ENCODE measurements around the gene RUVBL2. TPM values are rescaled to one million over a fixed set of nuclear protein-coding genes. Genes with fewer than 3 reads are reported as not detected.

RUVBL2 gene
- total and polyA plus RNA-seq, 9 donors, result 11.4 to 101 (median 53.4) TPM

DNA sequence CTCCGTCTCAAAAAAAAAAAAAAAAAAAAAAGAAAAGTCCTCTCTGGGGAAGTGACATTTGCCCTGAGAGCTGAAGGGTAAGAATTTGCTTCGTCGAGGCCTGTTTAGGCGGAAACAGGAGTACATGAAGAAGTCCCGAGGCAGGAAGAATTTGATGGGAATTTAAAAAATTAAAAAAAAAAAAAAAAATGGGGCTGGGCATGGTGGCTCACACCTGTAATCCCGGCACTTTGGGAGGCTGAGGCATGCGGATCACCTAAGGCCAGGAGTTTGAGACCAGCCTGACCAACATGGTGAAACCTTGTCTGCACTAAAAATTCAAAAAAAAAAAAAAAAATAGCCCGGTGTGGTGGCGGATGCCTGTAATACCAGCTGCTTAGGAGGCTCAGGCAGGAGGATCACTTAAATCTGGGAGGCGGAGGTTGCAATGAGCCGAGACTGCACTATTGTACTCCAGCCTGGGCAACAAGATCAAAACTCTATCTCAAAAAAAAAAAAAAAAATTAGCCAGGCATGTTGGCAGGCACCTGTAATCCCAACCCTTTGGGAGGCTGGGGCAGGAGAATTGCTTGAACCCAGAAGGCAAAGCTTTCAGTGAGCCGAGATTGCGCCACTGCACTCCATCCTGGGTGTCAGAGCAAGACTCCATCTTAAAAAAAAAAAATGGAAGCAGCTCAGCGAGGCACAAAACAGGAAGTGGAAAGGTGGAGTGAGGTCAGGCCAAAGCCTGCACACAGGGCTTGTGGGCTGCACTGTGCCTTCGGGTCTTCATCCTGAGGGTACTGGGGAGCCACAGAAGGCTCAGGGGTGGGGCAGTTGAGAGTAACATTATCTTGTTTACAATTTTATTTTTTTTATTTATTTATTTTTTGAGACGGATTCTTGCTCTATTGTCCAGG, 34.1 kb upstream of the RUVBL2 start:
- no peaks in the 10 kb centered on the region for H3K9me3 ChIP-seq
- H3K4me3 ChIP-seq, result no peak overlapping the region
- TF ChIP-seq POLR2A (IDR thresholded peaks at IDR 0.05) (no peak), EP300 (IDR thresholded peaks at IDR 0.05) (no peak)
- intact Hi-C loops (cut with DNase I), result loop anchor here in 3 of 4 donors (10.0 kb wide), 3 partner anchors 55 to 165 kb away; partner anchors contain the start of genes NUCB1 (in 1 of the 3) and PPP1R15A (in 1 of the 3)
- WGBS, 3 donors, result 78 to 88% (median 82%) methylated on average over 16 of the region's 16 CpGs
- H3K36me3 ChIP-seq, result no peaks in the 10 kb centered on the region
- H3K27me3 ChIP-seq, result no peaks in the 10 kb centered on the region
- peaks cover 9% of the 10 kb centered on the region for H3K4me1 ChIP-seq (ENCODE audit: insufficient read depth)
- no peak overlapping the region for H3K27ac ChIP-seq
- no peak for DNase-seq

DNA sequence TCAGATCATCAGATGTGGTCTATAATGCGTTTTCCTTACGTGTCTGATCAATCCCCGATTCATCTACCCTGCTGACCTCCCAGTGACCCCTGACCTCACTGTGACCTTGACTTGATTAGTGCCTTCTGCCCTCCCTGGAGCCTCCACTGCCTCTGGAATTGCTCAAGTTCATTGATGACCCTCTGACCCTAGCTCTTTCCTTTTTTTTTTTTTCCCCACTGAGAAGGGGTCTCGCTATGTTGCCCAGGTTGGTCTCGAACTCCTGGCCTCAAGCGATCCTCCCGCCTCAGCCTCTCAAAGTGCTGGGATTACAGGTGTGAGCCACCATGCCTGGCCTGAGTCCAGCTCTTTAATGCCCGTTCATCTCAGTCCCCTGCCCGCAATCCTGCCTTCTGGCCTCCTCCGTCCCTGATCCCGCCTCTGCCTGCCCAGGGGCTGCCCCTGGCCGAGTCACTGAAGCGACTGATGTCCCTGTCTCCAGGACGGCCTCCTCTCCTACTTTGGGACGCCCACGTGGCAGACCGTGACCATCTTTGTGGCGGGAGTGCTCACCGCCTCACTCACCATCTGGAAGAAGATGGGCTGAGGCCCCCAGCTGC, 32.5 kb upstream of the RUVBL2 start:
- peak in 2 of 5 donors; percentile 53 to 61 for DNase-seq
- H3K4me3 ChIP-seq, result no peak overlapping the region
- WGBS, 3 donors, result 85 to 89% (median 85%) methylated on average over 19 of the region's 19 CpGs
- no peak for TF ChIP-seq EP300 (IDR thresholded peaks at IDR 0.05)
- TF ChIP-seq, protein P1, sequence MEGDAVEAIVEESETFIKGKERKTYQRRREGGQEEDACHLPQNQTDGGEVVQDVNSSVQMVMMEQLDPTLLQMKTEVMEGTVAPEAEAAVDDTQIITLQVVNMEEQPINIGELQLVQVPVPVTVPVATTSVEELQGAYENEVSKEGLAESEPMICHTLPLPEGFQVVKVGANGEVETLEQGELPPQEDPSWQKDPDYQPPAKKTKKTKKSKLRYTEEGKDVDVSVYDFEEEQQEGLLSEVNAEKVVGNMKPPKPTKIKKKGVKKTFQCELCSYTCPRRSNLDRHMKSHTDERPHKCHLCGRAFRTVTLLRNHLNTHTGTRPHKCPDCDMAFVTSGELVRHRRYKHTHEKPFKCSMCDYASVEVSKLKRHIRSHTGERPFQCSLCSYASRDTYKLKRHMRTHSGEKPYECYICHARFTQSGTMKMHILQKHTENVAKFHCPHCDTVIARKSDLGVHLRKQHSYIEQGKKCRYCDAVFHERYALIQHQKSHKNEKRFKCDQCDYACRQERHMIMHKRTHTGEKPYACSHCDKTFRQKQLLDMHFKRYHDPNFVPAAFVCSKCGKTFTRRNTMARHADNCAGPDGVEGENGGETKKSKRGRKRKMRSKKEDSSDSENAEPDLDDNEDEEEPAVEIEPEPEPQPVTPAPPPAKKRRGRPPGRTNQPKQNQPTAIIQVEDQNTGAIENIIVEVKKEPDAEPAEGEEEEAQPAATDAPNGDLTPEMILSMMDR (IDR thresholded peaks at IDR 0.05), result no peak
- H3K27me3 ChIP-seq, result no peaks in the 10 kb centered on the region
- no peaks in the 10 kb centered on the region for H3K9me3 ChIP-seq
- intact Hi-C loops (cut with DNase I), result loop anchor here in 3 of 4 donors (10.0 kb wide), 3 partner anchors 56 to 166 kb away; partner anchors contain the start of genes NUCB1 (in 1 of the 3) and PPP1R15A (in 1 of the 3)
- H3K36me3 ChIP-seq, result no peaks in the 10 kb centered on the region
- peaks cover 7% of the 10 kb centered on the region for H3K4me1 ChIP-seq (ENCODE audit: insufficient read depth)
- H3K27ac ChIP-seq, result no peak overlapping the region

DNA sequence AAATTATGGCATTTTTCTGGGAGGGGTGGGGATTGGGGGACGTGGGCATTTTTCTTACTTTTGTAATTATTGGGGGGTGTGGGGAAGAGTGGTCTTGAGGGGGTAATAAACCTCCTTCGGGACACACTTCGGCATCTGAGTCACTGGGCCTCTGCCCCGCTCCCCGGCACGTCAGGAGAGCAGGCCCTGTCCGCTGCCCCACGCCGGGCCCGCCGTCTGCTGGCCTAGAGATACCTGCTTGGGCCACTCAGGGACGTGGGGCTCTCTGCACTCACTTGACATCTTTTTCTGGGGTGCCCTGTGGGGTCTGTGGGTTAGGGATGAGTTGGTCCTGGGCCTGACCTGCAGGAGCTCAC, 32.0 kb upstream of the RUVBL2 start:
- Histone ChIP-seq H3K4me1 (ENCODE audit: insufficient read depth) (peaks cover 8% of the 10 kb centered on the region), H3K36me3 (no peaks in the 10 kb centered on the region), H3K27ac (peak overlapping the region in 1 of 2 donors; percentile 25), H3K9me3 (no peaks in the 10 kb centered on the region), H3K27me3 (no peaks in the 10 kb centered on the region), H3K4me3 (no peak overlapping the region)
- intact Hi-C loops (cut with DNase I), result loop anchor here in 3 of 4 donors (2.0 to 10.0 kb wide), 4 partner anchors 57 to 167 kb away; partner anchors contain the start of genes NUCB1 (in 2 of the 3) and PPP1R15A (in 1 of the 3)
- 76 to 86% (median 86%) methylated on average over 12 of the region's 12 CpGs for WGBS, 3 donors
- no peak for DNase-seq
- TF ChIP-seq EP300 (IDR thresholded peaks at IDR 0.05) (no peak), POLR2A (IDR thresholded peaks at IDR 0.05) (no peak)
- TF ChIP-seq, protein P1 (IDR thresholded peaks at IDR 0.05), result no peak

DNA sequence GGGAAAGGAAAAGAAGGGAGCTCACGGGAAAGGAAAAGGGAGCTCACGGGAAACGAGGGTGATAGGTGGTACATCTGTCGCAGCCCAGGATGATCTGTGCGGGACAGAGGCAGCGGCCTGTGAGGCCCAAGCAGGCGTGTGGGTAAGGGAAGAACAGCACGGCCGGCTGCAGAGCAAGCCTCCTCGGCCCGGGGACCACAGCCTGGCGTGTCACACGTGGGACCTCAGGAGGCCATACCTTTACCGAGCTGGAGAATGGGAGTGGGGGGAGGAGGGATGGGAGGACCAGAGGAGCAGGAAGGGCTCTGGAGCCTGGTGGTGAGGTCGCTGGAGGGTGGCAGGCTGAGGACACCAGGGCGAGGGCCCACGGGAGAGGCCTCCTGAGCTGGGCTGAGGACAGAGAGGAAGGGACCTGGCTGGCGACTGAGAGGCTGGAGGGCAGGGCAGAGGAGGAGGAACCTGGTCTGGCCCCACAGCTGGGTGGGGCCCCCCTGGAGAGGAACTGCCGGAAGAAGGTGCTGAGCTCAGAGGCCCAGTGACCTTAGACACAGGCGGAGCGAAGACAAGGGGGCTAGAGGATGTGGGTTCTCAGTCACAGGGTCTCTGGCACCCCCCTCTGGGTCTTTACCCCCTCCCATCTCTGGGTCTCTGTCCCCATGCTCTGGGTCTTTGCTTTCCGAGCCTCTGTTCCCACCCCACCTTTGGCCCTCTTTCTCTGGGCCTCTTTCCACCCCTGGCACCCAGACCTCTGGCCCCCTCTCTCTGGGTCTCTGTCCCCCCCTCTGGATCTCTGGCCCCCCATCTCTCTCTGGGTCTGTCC, 31.4 kb upstream of the RUVBL2 start:
- 70 to 72% (median 71%) methylated on average over 22 of the region's 22 CpGs for WGBS, 3 donors
- Histone ChIP-seq H3K27ac (peak overlapping the region; percentile 25 to 88), H3K4me1 (ENCODE audit: insufficient read depth) (peaks cover 10% of the 10 kb centered on the region), H3K4me3 (no peak overlapping the region), H3K9me3 (no peaks in the 10 kb centered on the region), H3K27me3 (no peaks in the 10 kb centered on the region), H3K36me3 (no peaks in the 10 kb centered on the region)
- DNase-seq, result peak in 3 of 5 donors; percentile 43 to 53 (median 45)
- TF ChIP-seq EP300 (IDR thresholded peaks at IDR 0.05), result no peak
- TF ChIP-seq, protein P1 (IDR thresholded peaks at IDR 0.05), result no peak
- TF ChIP-seq POLR2A (IDR thresholded peaks at IDR 0.05), result no peak
- intact Hi-C loops (cut with DNase I), result loop anchor here in 3 of 4 donors (2.0 to 10.0 kb wide), 4 partner anchors 57 to 167 kb away; partner anchors contain the start of genes NUCB1 (in 2 of the 3) and PPP1R15A (in 1 of the 3)
